GM12875 (cell line): ENCODE results near the gene TMEM221.

Experiments
- H3K4me3 ChIP-seq: one replicate; pipeline ENCODE4 v1.5.1; 2011; ENCODE audit warnings: low read depth, low read length, control low read depth
- TF ChIP-seq, protein P1 (sequence below): IDR thresholded peaks from 2 replicates; pipeline ENCODE4 v1.5.1; 2011; ENCODE audit warnings: low read depth, mild to moderate bottlenecking, control low read depth, inconsistent platforms, low read length, moderate library complexity, borderline replicate concordance; ENCODE audit not compliant: insufficient read depth

TMEM221 gene

DNA sequence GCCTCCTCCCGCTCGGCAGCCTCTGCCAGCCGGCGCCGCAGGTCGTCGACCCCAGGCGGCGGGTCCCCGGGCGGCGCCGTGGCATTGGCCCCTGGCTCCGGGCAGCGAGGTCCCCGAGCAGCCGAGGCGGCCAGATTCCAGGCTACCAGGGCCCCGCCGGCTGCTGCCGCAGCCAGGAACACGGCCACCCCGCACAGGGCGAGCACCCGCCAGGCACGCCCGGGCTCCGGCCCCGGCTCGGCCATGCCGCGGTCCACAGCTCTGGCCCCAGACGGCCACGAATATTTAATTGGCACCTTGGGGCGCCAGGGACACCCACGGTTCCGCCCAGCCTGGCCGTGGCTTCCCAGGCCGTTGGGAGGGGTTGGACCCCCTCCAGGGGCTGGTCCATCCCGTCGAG is 54.6 kb downstream of the TMEM221 start, which contains the start of gene CCDC194:
Gene CCDC194 (minus strand): TSS at position 283 of the 400 bp plus-strand sequence. CDS start 38 bp downstream, at position 245.
- H3K4me3 ChIP-seq, result no peak within 1 kb of the TSS
- TF ChIP-seq, protein P1, sequence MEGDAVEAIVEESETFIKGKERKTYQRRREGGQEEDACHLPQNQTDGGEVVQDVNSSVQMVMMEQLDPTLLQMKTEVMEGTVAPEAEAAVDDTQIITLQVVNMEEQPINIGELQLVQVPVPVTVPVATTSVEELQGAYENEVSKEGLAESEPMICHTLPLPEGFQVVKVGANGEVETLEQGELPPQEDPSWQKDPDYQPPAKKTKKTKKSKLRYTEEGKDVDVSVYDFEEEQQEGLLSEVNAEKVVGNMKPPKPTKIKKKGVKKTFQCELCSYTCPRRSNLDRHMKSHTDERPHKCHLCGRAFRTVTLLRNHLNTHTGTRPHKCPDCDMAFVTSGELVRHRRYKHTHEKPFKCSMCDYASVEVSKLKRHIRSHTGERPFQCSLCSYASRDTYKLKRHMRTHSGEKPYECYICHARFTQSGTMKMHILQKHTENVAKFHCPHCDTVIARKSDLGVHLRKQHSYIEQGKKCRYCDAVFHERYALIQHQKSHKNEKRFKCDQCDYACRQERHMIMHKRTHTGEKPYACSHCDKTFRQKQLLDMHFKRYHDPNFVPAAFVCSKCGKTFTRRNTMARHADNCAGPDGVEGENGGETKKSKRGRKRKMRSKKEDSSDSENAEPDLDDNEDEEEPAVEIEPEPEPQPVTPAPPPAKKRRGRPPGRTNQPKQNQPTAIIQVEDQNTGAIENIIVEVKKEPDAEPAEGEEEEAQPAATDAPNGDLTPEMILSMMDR, result no peak

DNA sequence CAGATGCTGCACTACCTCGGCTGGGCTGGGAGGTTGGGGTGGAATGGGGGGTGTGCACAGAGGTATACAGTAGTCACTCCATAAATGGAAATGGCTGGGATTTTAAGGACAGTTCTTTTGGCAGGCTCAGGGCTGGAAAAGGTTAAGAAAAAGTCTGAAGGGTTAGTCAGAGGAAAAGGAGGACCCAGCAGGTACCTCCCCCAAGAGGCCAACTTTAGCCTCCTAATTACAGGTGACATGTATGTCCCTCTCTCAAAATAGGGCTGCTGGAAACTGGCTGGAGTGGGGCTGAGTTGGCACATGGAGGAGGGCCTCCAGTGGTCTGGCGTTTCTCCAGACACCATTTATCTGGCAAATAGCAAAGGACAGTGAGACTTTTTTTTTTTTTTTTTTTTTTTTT is 55.5 kb downstream of the TMEM221 start:
- H3K4me3 ChIP-seq, result no peak overlapping the region
- TF ChIP-seq, protein P1, result no peak

DNA sequence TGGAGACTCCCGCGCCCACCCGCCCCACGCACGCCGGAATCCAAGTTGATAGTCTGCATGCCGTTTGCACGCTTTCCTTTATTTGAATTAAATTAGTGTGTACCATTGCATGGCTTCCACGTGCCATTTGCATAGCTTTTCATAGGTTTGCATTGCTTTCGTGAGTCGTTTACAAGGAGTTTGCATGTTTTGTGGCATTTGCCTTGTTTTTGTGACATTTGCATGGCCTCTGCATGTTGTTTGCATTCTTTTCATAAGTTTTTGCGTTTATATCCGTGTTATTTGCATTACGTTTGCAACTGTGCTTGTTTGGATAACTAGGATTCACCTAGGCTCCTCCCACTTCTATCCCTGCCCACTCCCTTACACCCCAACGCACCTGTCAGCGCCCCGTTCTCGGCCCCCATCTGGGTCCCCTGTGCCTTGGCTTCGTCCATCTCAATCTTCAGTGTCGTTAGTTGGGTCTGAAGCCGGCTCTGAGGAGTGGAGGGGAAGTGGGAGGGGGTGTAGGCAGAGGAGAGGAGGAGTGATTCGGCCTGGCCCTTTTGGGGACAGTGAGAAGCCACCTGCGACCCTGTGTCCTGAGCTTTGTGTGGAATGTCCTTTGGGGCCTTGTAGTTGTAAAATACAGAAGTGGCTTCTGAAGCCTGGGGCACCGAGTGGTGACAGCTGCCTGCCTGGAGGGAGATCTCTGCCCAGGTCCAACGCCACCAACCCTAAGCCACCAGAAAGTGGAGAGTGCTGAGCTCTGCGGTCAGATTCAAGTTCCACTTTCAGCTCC is 56.9 kb downstream of the TMEM221 start:
- TF ChIP-seq, protein P1, result no peak
- H3K4me3 ChIP-seq, result peak overlapping the region; percentile 6

DNA sequence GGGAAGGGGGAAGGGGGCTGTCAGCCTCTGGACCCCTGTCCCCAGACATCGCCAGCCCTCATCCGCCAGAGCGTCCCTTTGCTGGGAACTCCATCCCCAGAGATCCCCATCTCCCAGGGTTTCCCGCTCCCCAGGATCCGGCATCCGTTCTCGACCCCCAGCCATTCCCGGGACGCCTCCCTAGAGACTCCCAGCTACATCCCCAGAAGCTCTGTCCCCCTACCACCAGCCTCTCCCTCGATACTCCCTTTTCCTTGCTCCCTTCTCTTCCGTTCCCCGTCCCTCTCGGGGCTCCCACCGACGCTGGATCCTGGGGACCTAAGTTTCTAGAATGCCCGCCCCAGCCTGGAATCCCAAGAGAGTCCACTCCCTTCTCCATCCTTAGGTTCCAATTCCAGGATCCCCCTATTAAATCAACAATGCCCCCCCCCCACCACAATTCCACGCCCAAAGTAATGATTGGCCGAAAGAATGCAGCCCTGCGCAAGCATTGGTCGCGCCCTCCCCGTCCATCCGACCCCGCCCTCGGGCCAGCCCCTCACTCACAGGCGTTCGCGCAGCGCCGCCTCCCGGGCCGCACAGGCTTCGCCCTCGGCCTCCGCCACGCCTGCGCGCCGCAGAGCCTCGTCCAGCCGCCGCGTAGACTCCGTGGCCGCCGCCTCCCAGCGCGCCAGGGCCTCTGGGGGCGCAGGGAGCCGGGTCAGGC is 57.6 kb downstream of the TMEM221 start:
- TF ChIP-seq, protein P1, result peak; percentile 89
- H3K4me3 ChIP-seq, result peak overlapping the region; percentile 6

DNA sequence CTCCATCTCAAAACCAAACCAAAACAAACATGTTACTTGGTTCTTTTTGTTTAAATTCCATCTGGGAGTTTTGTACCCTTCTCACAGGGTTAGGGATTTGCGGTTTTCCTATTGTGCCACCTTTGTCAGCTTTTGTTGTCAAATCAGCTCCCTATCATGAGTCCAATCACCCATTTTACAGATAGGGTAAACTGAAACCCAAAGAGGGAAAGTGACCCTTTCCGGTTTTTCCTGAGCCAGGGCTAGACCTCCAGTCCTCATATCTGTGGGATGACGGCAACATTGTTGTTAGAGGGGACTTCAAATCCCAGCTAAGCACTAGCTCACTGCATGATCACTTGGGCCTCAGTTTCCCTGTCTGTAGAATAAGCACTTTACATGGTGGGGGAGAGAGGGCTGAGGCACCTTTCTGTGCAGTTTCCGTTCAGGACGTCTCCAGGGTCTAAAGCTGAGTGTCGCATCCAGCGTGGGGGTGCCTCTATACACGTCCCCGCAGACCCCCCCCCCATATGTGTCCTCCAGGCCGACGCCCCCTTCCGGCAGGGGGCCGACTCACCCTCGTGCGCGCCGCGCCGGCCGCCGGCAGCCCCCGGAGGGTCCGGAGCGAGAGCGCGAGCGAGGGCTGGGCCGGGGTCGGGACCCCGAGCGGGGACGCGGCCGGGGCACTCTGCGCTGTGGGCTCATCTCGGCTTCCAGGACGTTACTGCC is 58.4 kb downstream of the TMEM221 start:
- TF ChIP-seq, protein P1, result peak; percentile 11; the same call in 1 of the 2 replicates
- H3K4me3 ChIP-seq, result no peak overlapping the region

DNA sequence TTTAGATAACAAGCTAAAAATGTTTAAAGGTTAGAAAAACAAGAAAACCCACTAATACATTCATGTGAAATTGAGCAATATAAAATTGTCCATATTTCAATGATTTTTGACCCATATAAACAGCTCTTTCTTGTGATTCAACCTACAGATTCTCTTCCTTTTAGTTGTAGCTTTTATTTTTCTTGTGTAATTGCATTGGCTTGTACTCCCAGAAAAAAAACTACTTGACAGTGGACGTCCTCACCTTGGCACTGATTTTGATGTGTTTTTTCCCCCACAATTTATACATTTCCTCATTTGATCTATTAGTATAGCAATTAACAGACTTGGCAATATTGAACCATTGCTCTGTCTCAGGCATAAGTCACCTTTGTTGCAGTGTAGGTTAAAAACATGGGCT is 59.2 kb downstream of the TMEM221 start:
- H3K4me3 ChIP-seq, result no peak overlapping the region
- TF ChIP-seq, protein P1, result no peak
